GM19351 (cell line): ENCODE measurements around the gene MS4A6A.
"Not testable (repeated sequence)": the region's sequence is repeated elsewhere in the genome, so short reads cannot be mapped to it uniquely, and the experiment has no call there.

ENCODE experiments used
- ATAC-seq: cut with Tn5 transposase; IDR thresholded peaks from one replicate; pipeline ENCODE4 v1.9.1; 2021; ENCODE audit warnings: mild to moderate bottlenecking, moderate library complexity; ENCODE audit not compliant: unreplicated experiment

The MS4A6A gene

GRCh38 chr11:60184824-60185511 lies 2.1 kb upstream of the MS4A6A start:
- ATAC-seq: peak; percentile 64

GRCh38 chr11:60183591-60184205 lies 815 bp upstream of the MS4A6A start:
- no peak for ATAC-seq

GRCh38 chr11:60175860-60176275 lies 7.0 kb downstream of the MS4A6A start:
- no peak for ATAC-seq

GRCh38 chr11:60172011-60172410 lies 10.9 kb downstream of the MS4A6A start:
- no peak for ATAC-seq

GRCh38 chr11:60170566-60170965 lies 12.3 kb downstream of the MS4A6A start:
- no peak for ATAC-seq

GRCh38 chr11:60169264-60169915 lies 13.5 kb downstream of the MS4A6A start:
- ATAC-seq: no peak

- ATAC-seq: no peak
These were observed 14.6 kb downstream of the MS4A6A start for GRCh38 chr11:60168306-60168705.

GRCh38 chr11:60165951-60166350 lies 16.9 kb downstream of the MS4A6A start:
- no peak for ATAC-seq

- ATAC-seq: no peak
These were observed 17.3 kb downstream of the MS4A6A start for GRCh38 chr11:60165538-60165937.

- ATAC-seq: no peak
These were observed 18.3 kb downstream of the MS4A6A start for GRCh38 chr11:60164550-60165075.

- ATAC-seq: no peak
These were observed 21.1 kb downstream of the MS4A6A start for GRCh38 chr11:60161766-60162165.

GRCh38 chr11:60161107-60161506 lies 21.8 kb downstream of the MS4A6A start:
- ATAC-seq: no peak

- no peak for ATAC-seq
These were observed 23.0 kb downstream of the MS4A6A start for GRCh38 chr11:60159868-60160267.

GRCh38 chr11:60159284-60159683 lies 23.6 kb downstream of the MS4A6A start:
- ATAC-seq: no peak

- ATAC-seq: no peak
These were observed 24.2 kb downstream of the MS4A6A start for GRCh38 chr11:60158636-60159035.

- ATAC-seq: no peak
These were observed 27.0 kb downstream of the MS4A6A start for GRCh38 chr11:60155931-60156330.

GRCh38 chr11:60152727-60153126 lies 30.2 kb downstream of the MS4A6A start:
- ATAC-seq: not testable (repeated sequence)

- ATAC-seq: no peak
These were observed 32.6 kb downstream of the MS4A6A start for GRCh38 chr11:60150279-60150678.

GRCh38 chr11:60145677-60146076 lies 37.2 kb downstream of the MS4A6A start:
- no peak for ATAC-seq

GRCh38 chr11:60143768-60144167 lies 39.1 kb downstream of the MS4A6A start:
- no peak for ATAC-seq

GRCh38 chr11:60133917-60134316 lies 49.0 kb downstream of the MS4A6A start:
- ATAC-seq: no peak

- ATAC-seq: no peak
These were observed 51.0 kb downstream of the MS4A6A start for GRCh38 chr11:60131912-60132311.
